GM23338 (cell line): ENCODE data around the gene KRT33B. TPM values are rescaled to one million over a fixed set of nuclear protein-coding genes. Genes with fewer than 3 reads are reported as not detected.

Experiments used
- ATAC-seq: fragments of 200-7000 bp; cut with Tn5 transposase; 3 replicates; pipeline ENCODE4 v1.9.1; 2020
- DNase-seq: peaks from one replicate; pipeline ENCODE4 v3.0.0-alpha.2; 2015; ENCODE audit warnings: low spot score
- H2AFZ ChIP-seq: fragments of 200-600 bp; sonication (generic); 2 replicates; pipeline ENCODE4 v1.8.0; 2016; ENCODE audit warnings: antibody characterized with exemption, mild to moderate bottlenecking, moderate library complexity
- H3F3A ChIP-seq: fragments of 200-600 bp; sonication (generic); replicated peaks from 2 replicates; pipeline ENCODE4 v1.8.0; 2017; ENCODE audit warnings: antibody characterized with exemption, mixed run types, low read depth
- H3K27ac ChIP-seq: fragments of 200-600 bp; sonication (generic); 2 replicates; pipeline ENCODE4 v1.6.1; 2016; ENCODE audit warnings: low read depth
- H3K27me3 ChIP-seq: fragments of 200-600 bp; sonication (generic); 2 replicates; pipeline ENCODE4 v1.8.0; 2016; ENCODE audit warnings: mild to moderate bottlenecking, mixed run types, moderate library complexity; ENCODE audit not compliant: insufficient read depth
- H3K36me3 ChIP-seq: fragments of 200-600 bp; sonication (generic); 2 replicates; pipeline ENCODE4 v1.8.0; 2016; ENCODE audit warnings: mild to moderate bottlenecking; ENCODE audit not compliant: insufficient read depth
- H3K4me1 ChIP-seq: fragments of 200-600 bp; sonication (generic); 2 replicates; pipeline ENCODE4 v1.8.0; 2016; ENCODE audit warnings: mild to moderate bottlenecking, moderate library complexity; ENCODE audit not compliant: insufficient read depth
- H3K4me2 ChIP-seq: fragments of 200-600 bp; sonication (generic); 2 replicates; pipeline ENCODE4 v1.7.1; 2017; ENCODE audit warnings: mixed run types
- H3K4me3 ChIP-seq: fragments of 200-600 bp; sonication (generic); 2 replicates; pipeline ENCODE4 v1.6.1; 2016; ENCODE audit warnings: mixed run types
- H3K79me2 ChIP-seq: fragments of 200-600 bp; sonication (generic); replicated peaks from 2 replicates; pipeline ENCODE4 v1.8.0; 2017; ENCODE audit warnings: mild to moderate bottlenecking; ENCODE audit not compliant: insufficient read depth
- H3K9me2 ChIP-seq: fragments of 200-600 bp; sonication (generic); 2 replicates; pipeline ENCODE4 v1.8.0; 2017; ENCODE audit not compliant: insufficient read depth
- H4K20me1 ChIP-seq: fragments of 200-600 bp; sonication (generic); replicated peaks from 2 replicates; pipeline ENCODE4 v1.8.0; 2017; ENCODE audit warnings: mild to moderate bottlenecking; ENCODE audit not compliant: insufficient read depth
- H3K27ac Mint-ChIP-seq: 2 replicates; pipeline ENCODE4 v1.8.0; 2020; ENCODE audit warnings: inconsistent platforms, mild to moderate bottlenecking, moderate library complexity, mixed read lengths
- H3K27me3 Mint-ChIP-seq: 3 replicates; pipeline ENCODE4 v1.8.0; 2022; ENCODE audit warnings: low read depth, mild to moderate bottlenecking, moderate library complexity, mixed read lengths, inconsistent platforms; ENCODE audit not compliant: insufficient read depth, poor library complexity
- H3K36me3 Mint-ChIP-seq: 3 replicates; pipeline ENCODE4 v1.8.0; 2021; ENCODE audit warnings: low read depth, mild to moderate bottlenecking, inconsistent platforms, moderate library complexity, mixed read lengths
- H3K4me1 Mint-ChIP-seq: 3 replicates; pipeline ENCODE4 v1.8.0; 2020; ENCODE audit warnings: mild to moderate bottlenecking, inconsistent platforms, mixed read lengths
- H3K4me3 Mint-ChIP-seq: 3 replicates; pipeline ENCODE4 v1.8.0; 2021; ENCODE audit warnings: moderate library complexity, mild to moderate bottlenecking, inconsistent platforms, mixed read lengths
- H3K9me3 Mint-ChIP-seq: 3 replicates; pipeline ENCODE4 v1.8.0; 2020; ENCODE audit warnings: moderate library complexity, mild to moderate bottlenecking, inconsistent platforms, mixed read lengths
- EZH2 ChIP-seq: fragments of 200-600 bp; sonication (generic); IDR thresholded peaks from one replicate; pipeline ENCODE4 v1.8.0; 2017; ENCODE audit warnings: antibody characterized with exemption, mild to moderate bottlenecking, low read depth; ENCODE audit not compliant: unreplicated experiment
- JUNB ChIP-seq: IDR thresholded peaks from one replicate; pipeline ENCODE4 v1.6.1; 2016; ENCODE audit warnings: antibody characterized with exemption; ENCODE audit not compliant: unreplicated experiment
- ZNF114 ChIP-seq: fragments of 250-450 bp; sonication (Bioruptor Pico); IDR thresholded peaks from 2 replicates; pipeline ENCODE4 v1.5.0; 2020; ENCODE audit warnings: mild to moderate bottlenecking, moderate library complexity
- polyA plus RNA-seq: library from polyadenylated mRNA; unstranded; fragments of >200 nt; fragmentation: Nextera tagmentation; extraction: Ambion mirVana; gene quantifications from 2 replicates; pipeline ENCODE4 v1.2.1, GENCODE V29; 2016
- total RNA-seq: library from RNA; depleted of rRNA; stranded (reverse); fragments of >200 nt; shearing (Covaris generic); gene quantifications from 2 replicates; pipeline ENCODE4 v1.2.3, GENCODE V29; 2014
- TF ChIP-seq, protein P1 (sequence below): fragments of 250-450 bp; sonication (Bioruptor Pico); IDR thresholded peaks from 2 replicates; pipeline ENCODE4 v1.5.0; 2020; ENCODE audit warnings: mild to moderate bottlenecking, moderate library complexity
- TF ChIP-seq, protein P2 (sequence below): IDR thresholded peaks from 2 replicates; pipeline ENCODE4 v1.6.1; 2016; ENCODE audit warnings: antibody characterized with exemption

KRT33B gene
- total and polyA plus RNA-seq, 2 experiments from 2014 or later, result not detected

DNA sequence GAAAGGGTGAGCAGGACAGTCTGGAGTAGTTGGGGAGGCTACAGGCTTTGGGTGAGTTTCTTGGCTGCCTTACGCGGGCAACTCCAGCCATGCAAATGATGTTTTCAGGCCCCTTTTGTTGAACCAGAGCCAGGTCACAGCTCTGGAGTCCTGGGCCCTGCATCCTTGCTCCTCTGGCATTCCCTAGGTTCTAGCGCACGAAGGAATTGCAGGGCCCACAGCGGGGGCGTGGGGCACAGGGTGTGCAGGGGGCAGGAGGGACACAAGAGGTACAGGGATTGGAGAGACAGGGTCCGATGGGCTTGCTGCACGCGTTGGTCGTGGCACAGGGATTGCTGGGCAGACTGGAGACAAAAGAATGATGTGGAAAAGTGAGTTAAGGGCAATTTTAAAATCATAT is 24.2 kb upstream of the KRT33B start (continued):
- TF ChIP-seq, protein P1, sequence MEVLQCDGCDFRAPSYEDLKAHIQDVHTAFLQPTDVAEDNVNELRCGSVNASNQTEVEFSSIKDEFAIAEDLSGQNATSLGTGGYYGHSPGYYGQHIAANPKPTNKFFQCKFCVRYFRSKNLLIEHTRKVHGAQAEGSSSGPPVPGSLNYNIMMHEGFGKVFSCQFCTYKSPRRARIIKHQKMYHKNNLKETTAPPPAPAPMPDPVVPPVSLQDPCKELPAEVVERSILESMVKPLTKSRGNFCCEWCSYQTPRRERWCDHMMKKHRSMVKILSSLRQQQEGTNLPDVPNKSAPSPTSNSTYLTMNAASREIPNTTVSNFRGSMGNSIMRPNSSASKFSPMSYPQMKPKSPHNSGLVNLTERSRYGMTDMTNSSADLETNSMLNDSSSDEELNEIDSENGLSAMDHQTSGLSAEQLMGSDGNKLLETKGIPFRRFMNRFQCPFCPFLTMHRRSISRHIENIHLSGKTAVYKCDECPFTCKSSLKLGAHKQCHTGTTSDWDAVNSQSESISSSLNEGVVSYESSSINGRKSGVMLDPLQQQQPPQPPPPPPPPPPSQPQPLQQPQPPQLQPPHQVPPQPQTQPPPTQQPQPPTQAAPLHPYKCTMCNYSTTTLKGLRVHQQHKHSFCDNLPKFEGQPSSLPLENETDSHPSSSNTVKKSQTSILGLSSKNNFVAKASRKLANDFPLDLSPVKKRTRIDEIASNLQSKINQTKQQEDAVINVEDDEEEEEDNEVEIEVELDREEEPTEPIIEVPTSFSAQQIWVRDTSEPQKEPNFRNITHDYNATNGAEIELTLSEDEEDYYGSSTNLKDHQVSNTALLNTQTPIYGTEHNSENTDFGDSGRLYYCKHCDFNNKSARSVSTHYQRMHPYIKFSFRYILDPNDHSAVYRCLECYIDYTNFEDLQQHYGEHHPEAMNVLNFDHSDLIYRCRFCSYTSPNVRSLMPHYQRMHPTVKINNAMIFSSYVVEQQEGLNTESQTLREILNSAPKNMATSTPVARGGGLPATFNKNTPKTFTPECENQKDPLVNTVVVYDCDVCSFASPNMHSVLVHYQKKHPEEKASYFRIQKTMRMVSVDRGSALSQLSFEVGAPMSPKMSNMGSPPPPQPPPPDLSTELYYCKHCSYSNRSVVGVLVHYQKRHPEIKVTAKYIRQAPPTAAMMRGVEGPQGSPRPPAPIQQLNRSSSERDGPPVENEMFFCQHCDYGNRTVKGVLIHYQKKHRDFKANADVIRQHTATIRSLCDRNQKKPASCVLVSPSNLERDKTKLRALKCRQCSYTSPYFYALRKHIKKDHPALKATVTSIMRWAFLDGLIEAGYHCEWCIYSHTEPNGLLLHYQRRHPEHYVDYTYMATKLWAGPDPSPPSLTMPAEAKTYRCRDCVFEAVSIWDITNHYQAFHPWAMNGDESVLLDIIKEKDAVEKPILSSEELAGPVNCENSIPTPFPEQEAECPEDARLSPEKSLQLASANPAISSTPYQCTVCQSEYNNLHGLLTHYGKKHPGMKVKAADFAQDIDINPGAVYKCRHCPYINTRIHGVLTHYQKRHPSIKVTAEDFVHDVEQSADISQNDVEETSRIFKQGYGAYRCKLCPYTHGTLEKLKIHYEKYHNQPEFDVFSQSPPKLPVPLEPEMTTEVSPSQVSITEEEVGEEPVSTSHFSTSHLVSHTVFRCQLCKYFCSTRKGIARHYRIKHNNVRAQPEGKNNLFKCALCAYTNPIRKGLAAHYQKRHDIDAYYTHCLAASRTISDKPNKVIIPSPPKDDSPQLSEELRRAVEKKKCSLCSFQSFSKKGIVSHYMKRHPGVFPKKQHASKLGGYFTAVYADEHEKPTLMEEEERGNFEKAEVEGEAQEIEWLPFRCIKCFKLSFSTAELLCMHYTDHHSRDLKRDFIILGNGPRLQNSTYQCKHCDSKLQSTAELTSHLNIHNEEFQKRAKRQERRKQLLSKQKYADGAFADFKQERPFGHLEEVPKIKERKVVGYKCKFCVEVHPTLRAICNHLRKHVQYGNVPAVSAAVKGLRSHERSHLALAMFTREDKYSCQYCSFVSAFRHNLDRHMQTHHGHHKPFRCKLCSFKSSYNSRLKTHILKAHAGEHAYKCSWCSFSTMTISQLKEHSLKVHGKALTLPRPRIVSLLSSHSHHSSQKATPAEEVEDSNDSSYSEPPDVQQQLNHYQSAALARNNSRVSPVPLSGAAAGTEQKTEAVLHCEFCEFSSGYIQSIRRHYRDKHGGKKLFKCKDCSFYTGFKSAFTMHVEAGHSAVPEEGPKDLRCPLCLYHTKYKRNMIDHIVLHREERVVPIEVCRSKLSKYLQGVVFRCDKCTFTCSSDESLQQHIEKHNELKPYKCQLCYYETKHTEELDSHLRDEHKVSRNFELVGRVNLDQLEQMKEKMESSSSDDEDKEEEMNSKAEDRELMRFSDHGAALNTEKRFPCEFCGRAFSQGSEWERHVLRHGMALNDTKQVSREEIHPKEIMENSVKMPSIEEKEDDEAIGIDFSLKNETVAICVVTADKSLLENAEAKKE, result no peak
- TF ChIP-seq EZH2, result no peak

DNA sequence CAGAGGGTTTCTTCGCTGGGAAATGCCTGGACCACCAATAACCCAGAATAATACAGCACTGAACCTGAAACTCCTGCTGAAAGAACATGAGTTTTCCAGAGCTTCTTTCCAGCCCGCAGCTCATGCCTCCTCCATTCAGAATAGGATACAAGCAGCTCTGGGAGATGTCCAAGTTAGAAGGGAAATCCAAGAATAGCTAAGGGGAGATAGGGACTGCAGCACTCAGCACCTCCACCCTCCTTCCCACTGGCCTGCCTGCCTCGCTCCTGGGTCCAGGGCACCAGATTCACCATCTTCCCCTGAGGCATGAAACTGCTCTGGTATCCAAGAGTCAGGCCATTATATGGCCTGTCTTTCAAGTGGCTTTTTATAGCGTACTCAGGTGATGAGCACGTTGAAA is 23.7 kb upstream of the KRT33B start:
- no peaks in the 10 kb centered on the region for H4K20me1 ChIP-seq
- ATAC-seq, result no peak
- no peaks in the 10 kb centered on the region for H3K36me3 ChIP-seq
- no peaks in the 10 kb centered on the region for H3K4me1 ChIP-seq
- no peak overlapping the region for H3K27ac Mint-ChIP-seq
- no peaks in the 10 kb centered on the region for H3K36me3 Mint-ChIP-seq
- H2AFZ ChIP-seq, result no peak overlapping the region
- H3F3A ChIP-seq, result no peaks in the 10 kb centered on the region
- no peak overlapping the region for H3K4me3 Mint-ChIP-seq
- no peaks in the 10 kb centered on the region for H3K9me3 Mint-ChIP-seq
- no peaks in the 10 kb centered on the region for H3K27me3 Mint-ChIP-seq
- H3K9me2 ChIP-seq, result peaks cover 9% of the 10 kb centered on the region
- no peak for DNase-seq
- H3K27ac ChIP-seq, result no peak overlapping the region
- no peaks in the 10 kb centered on the region for H3K27me3 ChIP-seq
- no peaks in the 10 kb centered on the region for H3K79me2 ChIP-seq
- H3K4me2 ChIP-seq, result no peak overlapping the region
- no peaks in the 10 kb centered on the region for H3K4me1 Mint-ChIP-seq
- no peak overlapping the region for H3K4me3 ChIP-seq
- TF ChIP-seq, protein P2, sequence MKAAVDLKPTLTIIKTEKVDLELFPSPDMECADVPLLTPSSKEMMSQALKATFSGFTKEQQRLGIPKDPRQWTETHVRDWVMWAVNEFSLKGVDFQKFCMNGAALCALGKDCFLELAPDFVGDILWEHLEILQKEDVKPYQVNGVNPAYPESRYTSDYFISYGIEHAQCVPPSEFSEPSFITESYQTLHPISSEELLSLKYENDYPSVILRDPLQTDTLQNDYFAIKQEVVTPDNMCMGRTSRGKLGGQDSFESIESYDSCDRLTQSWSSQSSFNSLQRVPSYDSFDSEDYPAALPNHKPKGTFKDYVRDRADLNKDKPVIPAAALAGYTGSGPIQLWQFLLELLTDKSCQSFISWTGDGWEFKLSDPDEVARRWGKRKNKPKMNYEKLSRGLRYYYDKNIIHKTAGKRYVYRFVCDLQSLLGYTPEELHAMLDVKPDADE, result no peak
- TF ChIP-seq EZH2 (no peak), JUNB (no peak), ZNF114 (CRISPR knock-in tag) (no peak)
